Testis (tissue), 3 donors: ENCODE data around the gene GLIS1. TPM values are rescaled to one million over a fixed set of nuclear protein-coding genes. Genes with fewer than 3 reads are reported as not detected.

Experiments used
- DNase-seq: peaks from one replicate; pipeline ENCODE4 v3.0.0-alpha.2; 2019
- H3K27ac ChIP-seq, 2 donors: fragments of 200-600 bp; sonication (generic); one replicate each; pipeline ENCODE4 v1.5.1; 2019
- H3K27me3 ChIP-seq: fragments of 200-600 bp; sonication (generic); one replicate; pipeline ENCODE4 v1.5.1; 2019
- H3K36me3 ChIP-seq: fragments of 200-600 bp; sonication (generic); one replicate; pipeline ENCODE4 v1.5.1; 2017; ENCODE audit warnings: low read depth; ENCODE audit errors: missing control alignments
- H3K4me1 ChIP-seq: fragments of 200-600 bp; sonication (generic); one replicate; pipeline ENCODE4 v1.5.1; 2019
- H3K4me3 ChIP-seq, 2 donors: fragments of 200-600 bp; sonication (generic); one replicate each; pipeline ENCODE4 v1.5.1; 2017 to 2019
- H3K9me3 ChIP-seq: fragments of 200-600 bp; sonication (generic); one replicate; pipeline ENCODE4 v1.5.1; 2017
- CTCF ChIP-seq, 3 experiments: fragments of 450-650 bp in 2 of 3; fragments of 200-600 bp in 1 of 3; sonication (generic) in 1 of 3; IDR thresholded peaks; one replicate each; pipeline ENCODE4 v1.5.1; 2016 to 2019; ENCODE audit warnings: antibody characterized with exemption in 3 of 3, mild to moderate bottlenecking in 2 of 3, moderate library complexity in 1 of 3
- POLR2A ChIP-seq: fragments of 450-650 bp; IDR thresholded peaks from one replicate; pipeline ENCODE4 v1.6.1; 2017; ENCODE audit warnings: antibody characterized with exemption, mild to moderate bottlenecking, moderate library complexity
- WGBS, 2 donors: methylation state at CpG; one replicate each; pipeline ENCODE4 v1.1.5; 2018; 5-methylcytosine and 5-hydroxymethylcytosine counted together
- intact Hi-C: fragments of 100-400 bp; cut with DNase I; formaldehyde crosslinking; loops from one replicate; pipeline ENCODE4 v1.15.1; 2023; ENCODE audit warnings: low total_unique reads
- polyA plus RNA-seq: library from polyadenylated mRNA; stranded (reverse); fragments of 350-450 nt; fragmentation: Illumina TruSeq; extraction: RNeasy Lipid Tissue Mini Kit (QIAGEN cat#74804); gene quantifications from one replicate; pipeline ENCODE4 v1.2.3, GENCODE V29; 2014; ENCODE audit warnings: low read depth, low replicate concordance; ENCODE audit not compliant: insufficient read depth
- total RNA-seq, 2 donors: library from RNA; depleted of rRNA; stranded (reverse); fragments of >200 nt; gene quantifications; one replicate each; pipeline ENCODE4 v1.2.3, GENCODE V29; 2016

GLIS1 gene
- total and polyA plus RNA-seq, 3 donors from 2014 or later = 2.9 to 6.1 (median 3.8) TPM

- Histone ChIP-seq H3K27me3 (no peaks in the 10 kb centered on the region), H3K9me3 (no peaks in the 10 kb centered on the region), H3K36me3 (no peaks in the 10 kb centered on the region), H3K4me3 (no peak overlapping the region), H3K27ac (no peak overlapping the region), H3K4me1 (peaks cover 7% of the 10 kb centered on the region)
- TF ChIP-seq POLR2A = no peak
- TF ChIP-seq CTCF (IDR thresholded peaks at IDR 0.05) = no peak
- WGBS, 2 donors = 90 to 96% methylated on average over 5 of the region's 5 CpGs
- no peak for DNase-seq
- intact Hi-C loops = no loop called here
Measured at GRCh38 chr1:53530550-53530949, 208.4 kb downstream of the GLIS1 start.

- intact Hi-C loops = no loop called here
- H3K27ac ChIP-seq = no peak overlapping the region
- no peak for DNase-seq
- H3K27me3 ChIP-seq = no peaks in the 10 kb centered on the region
- H3K9me3 ChIP-seq = no peaks in the 10 kb centered on the region
- WGBS, 2 donors = 57 to 95% methylated on average over 1 to 14 of the region's 14 CpGs
- H3K4me3 ChIP-seq = no peak overlapping the region
- H3K4me1 ChIP-seq = peaks cover 14% of the 10 kb centered on the region
- TF ChIP-seq POLR2A (no peak), CTCF (IDR thresholded peaks at IDR 0.05) (no peak)
- H3K36me3 ChIP-seq = no peaks in the 10 kb centered on the region
Measured at GRCh38 chr1:53529555-53529954, 209.4 kb downstream of the GLIS1 start.

- H3K36me3 ChIP-seq = no peaks in the 10 kb centered on the region
- no peaks in the 10 kb centered on the region for H3K27me3 ChIP-seq
- intact Hi-C loops = no loop called here
- 91 to 94% methylated on average over 5 to 7 of the region's 7 CpGs for WGBS, 2 donors
- H3K4me3 ChIP-seq = no peak overlapping the region
- no peaks in the 10 kb centered on the region for H3K9me3 ChIP-seq
- no peak for DNase-seq
- H3K27ac ChIP-seq = no peak overlapping the region
- peaks cover 14% of the 10 kb centered on the region for H3K4me1 ChIP-seq
- TF ChIP-seq POLR2A (no peak), CTCF (IDR thresholded peaks at IDR 0.05) (no peak)
Measured at GRCh38 chr1:53527368-53527767, 211.6 kb downstream of the GLIS1 start.

- Histone ChIP-seq H3K4me3 (no peak overlapping the region), H3K27ac (peak overlapping the region in 1 of 2 donors; percentile 45), H3K36me3 (no peaks in the 10 kb centered on the region), H3K9me3 (no peaks in the 10 kb centered on the region), H3K4me1 (peaks cover 14% of the 10 kb centered on the region), H3K27me3 (no peaks in the 10 kb centered on the region)
- WGBS, 2 donors = 55 to 65% methylated on average over 21 to 29 of the region's 29 CpGs
- no peak for TF ChIP-seq CTCF (IDR thresholded peaks at IDR 0.05)
- no peak for TF ChIP-seq POLR2A
- intact Hi-C loops = no loop called here
- peak; percentile 72 for DNase-seq
Measured at GRCh38 chr1:53526451-53527101, 212.4 kb downstream of the GLIS1 start.

- 79 to 86% methylated on average over 11 of the region's 11 CpGs for WGBS, 2 donors
- no peaks in the 10 kb centered on the region for H3K36me3 ChIP-seq
- peaks cover 14% of the 10 kb centered on the region for H3K4me1 ChIP-seq
- no peaks in the 10 kb centered on the region for H3K27me3 ChIP-seq
- H3K27ac ChIP-seq = peak overlapping the region in 1 of 2 donors; percentile 45
- intact Hi-C loops = no loop called here
- DNase-seq = no peak
- no peak for TF ChIP-seq POLR2A
- no peak for TF ChIP-seq CTCF (IDR thresholded peaks at IDR 0.05)
- H3K4me3 ChIP-seq = no peak overlapping the region
- no peaks in the 10 kb centered on the region for H3K9me3 ChIP-seq
Measured at GRCh38 chr1:53525595-53525994, 213.4 kb downstream of the GLIS1 start.
